Measurements from ENCODE around the gene BRD3.

Gene BRD3

DNA sequence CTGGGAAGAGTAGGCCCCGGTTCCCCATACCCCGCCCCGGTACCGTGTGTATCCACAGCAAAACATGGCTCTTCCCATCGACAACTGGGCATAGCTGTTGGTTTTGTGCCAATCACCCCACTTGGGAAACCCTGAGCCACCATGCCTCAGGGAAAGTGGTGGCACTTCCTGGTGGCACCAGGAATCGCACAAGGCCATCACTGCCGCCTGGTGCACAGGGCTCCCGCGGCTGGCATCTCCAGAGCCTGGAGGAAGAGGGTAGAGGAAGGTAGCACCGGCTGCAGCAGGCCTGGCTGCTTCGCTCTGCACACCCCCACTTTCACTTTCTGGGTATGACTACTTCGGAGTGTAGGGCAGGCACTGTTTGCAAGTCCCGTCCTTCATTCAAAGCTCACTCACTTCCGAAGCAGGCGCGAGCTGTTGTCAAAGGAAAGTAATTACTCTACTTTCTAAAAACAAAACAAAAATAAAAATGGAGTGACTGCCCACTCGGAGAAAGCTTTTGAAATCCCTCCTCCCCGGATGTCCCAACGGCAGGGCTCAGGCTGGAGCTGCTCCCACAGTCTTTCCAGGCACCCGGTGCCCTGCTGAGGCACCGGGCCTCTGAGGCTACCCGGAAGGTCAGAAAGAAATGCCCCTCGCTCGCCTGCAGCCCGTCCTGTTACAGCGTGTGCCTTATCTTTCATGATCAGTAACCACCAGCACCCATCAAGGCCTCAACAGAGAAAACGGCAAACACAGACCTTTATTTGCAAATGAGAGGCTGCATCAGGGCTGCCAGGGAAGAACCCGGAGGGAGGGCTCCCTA, 2.0 kb downstream of the BRD3 start:
- TF ChIP-seq, protein P1, sequence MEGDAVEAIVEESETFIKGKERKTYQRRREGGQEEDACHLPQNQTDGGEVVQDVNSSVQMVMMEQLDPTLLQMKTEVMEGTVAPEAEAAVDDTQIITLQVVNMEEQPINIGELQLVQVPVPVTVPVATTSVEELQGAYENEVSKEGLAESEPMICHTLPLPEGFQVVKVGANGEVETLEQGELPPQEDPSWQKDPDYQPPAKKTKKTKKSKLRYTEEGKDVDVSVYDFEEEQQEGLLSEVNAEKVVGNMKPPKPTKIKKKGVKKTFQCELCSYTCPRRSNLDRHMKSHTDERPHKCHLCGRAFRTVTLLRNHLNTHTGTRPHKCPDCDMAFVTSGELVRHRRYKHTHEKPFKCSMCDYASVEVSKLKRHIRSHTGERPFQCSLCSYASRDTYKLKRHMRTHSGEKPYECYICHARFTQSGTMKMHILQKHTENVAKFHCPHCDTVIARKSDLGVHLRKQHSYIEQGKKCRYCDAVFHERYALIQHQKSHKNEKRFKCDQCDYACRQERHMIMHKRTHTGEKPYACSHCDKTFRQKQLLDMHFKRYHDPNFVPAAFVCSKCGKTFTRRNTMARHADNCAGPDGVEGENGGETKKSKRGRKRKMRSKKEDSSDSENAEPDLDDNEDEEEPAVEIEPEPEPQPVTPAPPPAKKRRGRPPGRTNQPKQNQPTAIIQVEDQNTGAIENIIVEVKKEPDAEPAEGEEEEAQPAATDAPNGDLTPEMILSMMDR (conservative IDR thresholded peaks at IDR 0.05; ENCODE audit: low read length): no peak
- peak; percentile 61 for DNase-seq (ENCODE audit: low read depth)

DNA sequence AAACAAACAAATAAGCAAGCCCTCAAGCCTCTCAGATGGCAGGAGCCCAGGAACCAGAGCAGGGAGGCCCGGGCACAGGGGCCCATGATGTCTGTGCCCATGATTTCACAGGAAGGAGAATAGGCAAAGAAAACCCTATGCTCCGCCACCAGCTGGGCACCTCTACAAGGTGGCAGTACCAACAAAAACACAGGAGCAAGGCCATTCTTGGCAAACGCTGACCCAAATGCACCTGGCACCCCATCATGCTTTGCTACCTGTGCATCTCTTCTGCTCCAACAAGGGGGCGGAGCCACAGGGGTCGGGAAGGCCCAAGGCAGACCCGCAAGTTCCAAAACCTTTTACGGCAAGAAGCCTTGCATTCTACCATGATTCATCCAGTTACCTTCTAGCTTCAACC, 3.1 kb downstream of the BRD3 start:
- H3K4me3 ChIP-seq (ENCODE audit: low read length): no peak overlapping the region
- TF ChIP-seq, protein P1 (conservative IDR thresholded peaks at IDR 0.05; ENCODE audit: low read length): no peak
- no peak for DNase-seq (ENCODE audit: low read depth)

More for the DNA sequence above, 2.0 kb downstream of the BRD3 start:
- peak overlapping the region; percentile 79 for H3K4me3 ChIP-seq (ENCODE audit: low read length)

DNA sequence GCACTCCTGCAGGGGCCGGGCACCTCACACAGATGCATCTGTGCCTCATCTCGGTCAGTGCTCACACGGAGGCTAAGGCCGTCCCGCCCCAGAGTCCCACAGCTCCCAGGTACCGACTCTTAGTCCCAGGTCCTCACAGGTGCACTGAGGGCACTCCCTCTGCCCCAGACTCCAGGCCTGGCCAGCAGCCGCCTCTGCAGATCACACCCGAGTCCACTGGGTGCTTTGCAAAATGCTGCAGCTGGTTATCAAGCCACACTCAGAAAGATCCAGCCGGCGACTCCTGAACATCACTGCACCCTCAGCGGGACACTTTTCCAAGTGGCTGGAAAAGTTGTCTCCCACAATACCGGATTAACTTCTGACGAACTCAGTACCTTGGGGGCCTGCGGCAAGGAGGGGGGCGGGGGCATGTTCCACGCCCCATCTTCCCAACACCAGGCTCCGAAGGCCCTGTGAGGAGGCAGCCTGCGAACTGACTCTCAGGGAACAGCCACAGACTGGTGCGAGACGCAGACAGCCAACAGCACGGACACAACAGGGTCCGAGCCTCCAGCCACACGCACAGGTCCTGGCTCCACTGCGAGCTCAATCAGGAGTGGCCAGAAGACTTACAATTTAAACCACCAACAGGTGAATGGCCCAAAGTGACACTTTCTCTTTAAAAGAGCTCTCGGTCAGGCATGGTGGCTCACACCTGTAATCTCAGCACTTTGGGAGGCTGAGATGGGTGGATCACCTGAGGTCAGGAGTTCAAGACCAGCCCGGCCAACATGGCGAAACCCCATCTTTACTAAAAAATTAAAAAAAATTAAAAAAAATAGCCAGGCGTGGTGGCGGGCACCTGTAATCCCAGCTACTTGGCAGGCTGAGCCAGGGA, 4.0 kb downstream of the BRD3 start:
- H3K4me3 ChIP-seq (ENCODE audit: low read length): no peak overlapping the region
- DNase-seq (ENCODE audit: low read depth): no peak
- TF ChIP-seq, protein P1 (conservative IDR thresholded peaks at IDR 0.05; ENCODE audit: low read length): no peak

DNA sequence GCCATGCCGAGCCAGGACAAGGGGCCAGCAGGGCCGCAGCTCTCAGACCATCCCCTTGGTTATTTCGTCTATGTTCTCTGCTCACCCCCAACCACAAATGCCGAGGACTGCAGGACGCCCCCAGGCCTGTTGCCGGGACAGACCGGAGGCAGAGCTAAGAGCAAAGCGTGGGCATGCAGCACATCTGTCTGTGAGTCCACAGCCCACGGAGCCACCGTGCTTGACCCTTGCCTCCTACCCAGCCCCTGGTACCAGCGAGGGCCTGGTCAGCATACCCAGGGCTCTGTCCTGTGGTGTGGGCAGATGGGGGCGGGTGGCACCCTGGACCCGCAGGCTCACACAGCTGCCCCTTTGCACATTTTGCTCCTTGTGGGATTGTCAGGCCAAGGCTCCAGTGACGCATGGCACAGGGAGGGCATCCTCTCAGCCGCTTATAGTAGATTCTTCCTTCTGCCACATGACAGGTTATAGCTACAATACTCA, 4.7 kb downstream of the BRD3 start:
- DNase-seq (ENCODE audit: low read depth): no peak
- TF ChIP-seq, protein P1 (conservative IDR thresholded peaks at IDR 0.05; ENCODE audit: low read length): no peak
- no peak overlapping the region for H3K4me3 ChIP-seq (ENCODE audit: low read length)

DNA sequence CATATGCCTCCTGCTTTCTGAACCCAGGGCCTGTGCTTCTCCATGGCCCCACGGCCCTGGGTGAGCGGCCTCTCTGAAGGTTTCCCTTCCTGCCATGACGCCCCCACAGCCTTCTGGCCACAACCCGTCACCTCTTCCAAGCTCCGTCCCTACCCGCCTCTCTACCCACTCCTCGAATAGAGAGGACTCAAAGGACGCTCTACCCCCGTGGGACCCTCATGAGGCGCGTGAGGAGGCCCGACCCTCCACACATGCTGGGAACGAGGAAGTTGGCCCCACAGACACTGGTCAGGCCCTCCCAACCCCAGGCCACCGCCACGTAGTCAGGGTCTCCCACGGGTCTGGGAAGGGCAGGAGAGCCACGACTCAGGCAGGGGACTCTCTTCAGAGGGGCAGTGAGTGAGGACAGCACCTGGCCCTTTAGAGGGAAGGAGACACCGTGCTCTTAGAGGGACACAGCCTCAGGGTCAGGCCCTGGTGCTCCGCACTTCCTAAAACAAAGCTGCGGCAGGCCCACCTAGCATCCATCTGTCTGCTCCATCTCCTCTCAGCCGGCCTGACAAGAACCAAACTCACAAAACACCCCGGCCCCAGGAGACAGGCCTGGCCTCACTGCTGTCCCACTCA, 5.3 kb downstream of the BRD3 start:
- H3K4me3 ChIP-seq (ENCODE audit: low read length): no peak overlapping the region
- no peak for DNase-seq (ENCODE audit: low read depth)
- TF ChIP-seq, protein P1 (conservative IDR thresholded peaks at IDR 0.05; ENCODE audit: low read length): no peak

DNA sequence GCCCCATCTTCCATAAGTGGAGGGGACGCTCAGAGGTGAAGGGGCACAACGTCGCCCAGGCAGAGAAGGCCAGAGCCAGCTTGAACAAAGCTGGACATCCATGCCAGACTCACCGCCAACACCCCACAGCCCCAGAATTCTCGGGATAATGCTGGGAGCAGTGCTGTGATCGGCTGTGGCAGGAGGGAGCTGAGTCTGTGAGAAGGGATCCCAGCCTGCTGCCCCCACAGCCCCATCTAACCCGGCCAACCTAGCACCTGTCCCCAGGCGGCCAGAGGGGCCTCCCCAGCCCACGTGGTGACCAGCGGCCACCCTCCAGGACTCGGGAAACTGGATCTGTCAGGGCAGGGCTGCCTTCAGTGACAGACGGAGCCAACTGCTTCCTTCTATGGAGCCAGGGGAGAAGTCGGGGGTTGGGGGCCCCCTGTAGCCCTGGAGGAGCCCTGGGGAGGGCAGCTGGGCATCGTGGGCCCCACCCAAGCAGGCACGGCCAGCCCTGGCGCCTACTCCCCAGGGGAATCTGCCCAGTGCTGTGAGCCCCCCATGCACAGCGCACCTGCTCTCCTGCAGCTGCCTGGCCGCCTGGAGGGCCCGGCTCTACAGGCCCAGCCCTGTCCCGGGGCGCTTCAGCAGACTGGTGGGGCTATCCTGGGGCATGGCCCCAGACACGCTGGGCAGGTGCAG, 6.0 kb downstream of the BRD3 start:
- no peak overlapping the region for H3K4me3 ChIP-seq (ENCODE audit: low read length)
- TF ChIP-seq, protein P1 (conservative IDR thresholded peaks at IDR 0.05; ENCODE audit: low read length): no peak
- no peak for DNase-seq (ENCODE audit: low read depth)

Data from AG10803 (cell line).